Measurements from ENCODE around the gene FOXA1. TPM values are rescaled to one million over a fixed set of nuclear protein-coding genes. Genes with fewer than 3 reads are reported as not detected.

FOXA1 gene
- total and polyA plus RNA-seq, 2 of the 8 experiments (the other 6 are each of a cell fraction or from before 2014, with no cell fraction given), result 0.08 to 0.20 TPM

DNA sequence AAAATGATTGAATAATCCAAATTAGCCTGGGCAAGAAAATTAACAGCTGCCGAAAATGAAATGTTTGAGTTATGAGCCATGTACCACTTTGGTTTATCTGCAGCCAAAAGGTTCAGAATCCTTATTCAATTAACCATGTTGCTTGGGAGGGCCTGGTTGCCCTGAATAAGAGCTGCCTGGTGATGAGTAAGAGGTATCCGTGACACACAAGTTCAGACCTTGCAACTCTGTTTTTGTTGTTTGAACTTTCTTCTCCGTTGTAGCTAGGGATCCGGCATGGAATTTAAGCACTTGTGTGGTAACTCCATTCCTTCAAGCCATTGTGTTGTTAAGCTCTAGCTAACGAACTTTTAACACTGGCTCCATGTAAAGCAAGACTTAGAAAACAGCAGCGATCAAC, 35.7 kb downstream of the FOXA1 start (continued):
- no peak for TF ChIP-seq JUN (IDR thresholded peaks at IDR 0.05; ENCODE audit: low read depth, low read length)
- no peak for TF ChIP-seq E2F6 (IDR thresholded peaks at IDR 0.05)
- TF ChIP-seq POU5F1 (IDR thresholded peaks at IDR 0.05; ENCODE audit: low read depth, low read length), result no peak
- TF ChIP-seq CHD1 (IDR thresholded peaks at IDR 0.05; ENCODE audit: low read depth, low read length), result no peak
- TF ChIP-seq TCF12 (IDR thresholded peaks at IDR 0.05; ENCODE audit: low read depth, low read length), result no peak
- no peak for TF ChIP-seq SIN3A (conservative IDR thresholded peaks at IDR 0.05 in 1 of 2, IDR thresholded peaks at IDR 0.05 in 1 of 2; ENCODE audit: low read depth in 1 of 2, low read length in 2 of 2)
